ENCODE measurements around the gene NACC1.

NACC1 gene

DNA sequence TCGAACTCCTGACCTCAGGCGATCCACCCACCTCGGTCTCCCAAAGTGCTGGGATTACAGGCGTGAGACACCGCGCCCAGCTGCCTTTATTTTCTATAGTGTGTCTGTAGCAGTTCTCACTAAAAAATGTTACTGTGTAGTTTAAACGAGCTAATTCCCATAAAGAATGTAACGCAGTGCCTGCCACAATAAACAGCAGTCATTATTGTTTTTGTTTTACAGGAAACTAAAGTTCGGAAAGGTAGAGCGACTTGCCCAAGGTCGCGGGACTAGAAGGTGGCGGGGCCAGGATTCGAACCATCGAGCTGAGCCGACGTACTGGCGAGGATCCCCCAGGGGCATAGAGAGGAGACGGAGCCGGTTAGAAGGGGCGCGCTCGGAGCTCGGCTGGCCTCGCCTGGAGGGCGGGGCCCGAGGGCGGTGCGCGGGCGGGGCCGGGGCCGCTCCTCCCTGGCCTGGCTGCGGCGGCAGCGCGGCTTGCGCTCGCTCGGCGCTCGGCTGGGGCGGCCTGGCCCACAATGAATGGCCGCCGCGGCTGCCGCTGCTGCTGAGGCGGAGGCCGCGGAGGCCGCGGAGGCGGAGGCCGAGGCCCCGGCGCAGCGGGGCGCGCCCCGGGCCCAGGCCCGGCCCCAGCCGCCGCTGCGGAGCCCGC lies at the start of gene NACC1:
Gene NACC1, plus strand, starts transcription at position 493 of the 652 bp plus-strand sequence. CDS start 16,944 bp downstream, outside the sequence.
- peak; percentile 91 for DNase-seq (ENCODE audit: low read depth, low spot score)

DNA sequence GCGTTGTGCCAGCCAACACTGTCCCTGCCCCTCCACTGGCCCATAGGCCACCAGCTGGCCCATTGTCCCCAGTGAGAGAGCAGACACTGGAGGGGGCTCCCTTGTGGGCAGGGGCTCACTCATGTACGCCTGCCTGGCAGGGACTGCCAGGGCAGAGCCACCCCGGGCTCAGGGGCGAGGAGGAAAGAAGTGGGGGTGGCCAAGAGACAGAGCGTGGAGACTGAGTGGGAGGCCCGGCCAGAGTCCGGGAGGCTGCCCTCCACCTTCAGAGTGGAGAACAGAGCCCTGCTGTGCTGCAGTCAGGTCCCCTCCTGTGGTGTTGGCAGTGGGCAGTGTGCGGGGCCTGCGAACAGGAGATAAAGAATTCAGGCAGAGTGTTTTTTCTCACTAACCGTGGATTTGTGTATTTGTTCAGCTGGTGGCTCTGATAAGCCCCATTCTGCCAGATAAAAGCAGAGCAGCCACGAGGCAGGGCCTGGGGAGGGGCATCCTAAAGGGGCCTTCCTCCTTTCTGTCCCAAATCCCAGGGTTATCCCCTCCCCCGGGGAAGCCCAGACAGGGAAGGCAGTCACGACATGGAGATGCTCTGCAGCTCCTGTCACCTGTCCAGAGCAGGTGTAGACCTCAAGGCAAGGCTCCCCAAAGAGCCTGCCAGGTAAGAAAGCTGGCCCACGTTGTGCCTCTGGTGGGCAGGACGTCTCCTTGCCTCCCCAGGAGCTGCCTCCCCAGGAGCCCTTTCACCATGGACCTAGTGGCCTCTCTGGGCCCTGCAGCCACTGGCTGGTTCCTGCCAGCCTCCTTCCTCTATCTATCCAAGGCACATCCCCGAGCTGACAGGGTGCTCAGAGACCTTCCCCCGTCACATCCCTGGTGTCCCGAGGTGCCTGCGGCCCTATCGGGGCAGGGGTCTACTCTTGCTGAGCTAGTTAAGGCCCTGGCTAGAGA lies 48.4 kb upstream of the NACC1 start:
- DNase-seq (ENCODE audit: low read depth, low spot score) = no peak

DNA sequence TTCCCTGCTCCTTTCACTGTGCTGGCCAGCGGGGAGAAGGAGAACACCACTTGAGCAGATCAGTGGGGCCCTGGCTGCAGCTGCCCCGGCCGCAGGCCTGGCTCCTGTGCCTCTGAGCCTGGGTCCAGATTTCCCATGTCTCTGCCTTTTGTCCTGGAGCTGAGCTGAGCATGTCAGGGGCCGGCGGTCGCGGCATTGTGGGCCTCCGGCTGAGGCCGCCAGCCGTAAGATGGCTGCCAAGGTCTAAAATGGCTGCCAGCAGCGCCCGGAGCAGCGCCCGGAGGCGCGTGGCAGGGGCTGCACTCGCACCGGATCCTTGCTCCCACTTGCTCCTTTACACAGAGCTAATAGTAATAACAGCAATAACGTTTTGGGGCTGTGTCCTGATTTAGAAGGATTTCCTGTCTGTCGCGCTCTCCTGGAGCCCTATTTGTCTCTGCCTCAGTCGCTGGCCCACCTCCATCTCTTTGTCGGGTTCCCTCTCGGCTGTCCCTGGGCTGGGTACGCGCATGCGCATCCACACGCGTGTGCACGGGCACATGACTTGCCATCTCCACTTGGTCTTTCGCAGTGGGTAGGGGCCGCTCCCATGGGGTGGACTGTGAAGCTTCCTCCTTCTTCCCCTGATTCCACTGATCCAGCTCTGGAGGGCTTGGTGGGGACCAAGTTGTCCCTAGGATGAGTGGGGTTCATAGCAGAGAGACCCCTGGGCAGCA lies 47.5 kb upstream of the NACC1 start:
- no peak for DNase-seq (ENCODE audit: low read depth, low spot score)

DNA sequence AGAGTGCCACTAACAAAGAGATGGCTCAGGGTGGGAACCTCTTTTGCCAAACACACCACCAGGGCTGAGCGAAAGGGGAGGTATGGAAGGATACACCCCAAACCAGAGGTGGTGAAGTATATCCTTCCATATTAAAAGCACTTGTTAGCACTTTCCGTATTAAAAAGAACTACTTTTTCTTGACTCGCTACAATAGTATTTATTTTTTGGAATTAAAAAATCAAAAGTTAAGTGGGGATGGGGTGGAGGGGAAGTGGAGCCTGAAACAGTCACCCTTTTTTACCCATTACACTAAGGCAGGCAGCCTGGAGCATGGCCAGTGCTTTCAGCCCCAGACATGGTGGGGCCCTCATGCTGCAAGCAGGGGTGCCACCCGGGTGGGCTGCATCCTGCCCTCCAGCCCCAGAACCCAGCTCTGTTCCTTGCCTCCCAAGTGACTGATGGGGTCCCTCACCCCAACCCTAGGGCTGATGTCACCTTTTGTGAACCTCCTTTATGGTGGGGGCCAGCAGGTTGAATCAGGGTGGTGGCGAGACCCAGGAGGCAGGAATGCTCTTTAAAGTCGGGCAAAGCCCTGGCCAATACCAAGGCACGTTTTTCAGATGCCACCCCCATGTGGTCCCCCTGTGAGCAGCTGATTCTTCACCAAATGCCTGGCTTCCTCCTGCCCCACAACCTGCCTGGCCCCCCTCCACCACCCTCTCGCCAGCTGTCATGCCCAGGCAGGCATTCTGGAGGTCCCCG lies 46.4 kb upstream of the NACC1 start:
- DNase-seq (ENCODE audit: low read depth, low spot score) = no peak

DNA sequence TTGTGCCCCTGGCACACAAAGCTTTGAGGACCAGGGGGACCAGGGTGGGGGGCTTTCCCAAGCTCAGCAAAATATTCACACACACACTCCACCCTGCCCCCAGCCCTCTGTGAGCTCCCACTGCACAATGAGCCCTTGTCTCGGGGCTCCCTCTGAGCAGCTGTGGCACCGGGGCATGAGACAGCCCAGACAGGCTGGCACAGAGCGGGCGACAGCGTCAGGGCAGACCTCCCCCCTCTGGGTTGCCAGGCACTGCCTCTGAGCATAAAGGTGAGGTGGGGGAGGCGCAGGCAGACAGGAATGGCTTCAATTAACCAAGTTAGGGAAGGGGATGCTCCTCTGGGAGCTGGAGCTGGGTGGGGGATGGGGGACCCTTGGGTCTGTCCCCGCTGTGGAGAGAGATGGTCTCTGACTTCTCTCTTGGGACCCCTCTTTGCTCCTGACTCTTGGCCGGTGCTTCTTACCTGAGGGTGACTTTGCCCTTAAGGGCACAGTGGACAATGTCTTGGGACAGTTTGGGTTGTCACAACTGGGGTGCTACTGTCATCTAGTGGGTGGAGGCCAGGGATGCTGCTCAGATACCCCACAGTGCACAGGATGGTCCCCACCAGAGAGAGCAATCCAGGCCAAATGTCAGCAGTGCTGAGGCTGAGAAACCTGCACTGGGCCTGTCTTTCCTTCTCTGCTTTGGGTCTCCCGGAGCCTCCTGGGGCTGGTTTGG lies 45.7 kb upstream of the NACC1 start:
- DNase-seq (ENCODE audit: low read depth, low spot score) = no peak

DNA sequence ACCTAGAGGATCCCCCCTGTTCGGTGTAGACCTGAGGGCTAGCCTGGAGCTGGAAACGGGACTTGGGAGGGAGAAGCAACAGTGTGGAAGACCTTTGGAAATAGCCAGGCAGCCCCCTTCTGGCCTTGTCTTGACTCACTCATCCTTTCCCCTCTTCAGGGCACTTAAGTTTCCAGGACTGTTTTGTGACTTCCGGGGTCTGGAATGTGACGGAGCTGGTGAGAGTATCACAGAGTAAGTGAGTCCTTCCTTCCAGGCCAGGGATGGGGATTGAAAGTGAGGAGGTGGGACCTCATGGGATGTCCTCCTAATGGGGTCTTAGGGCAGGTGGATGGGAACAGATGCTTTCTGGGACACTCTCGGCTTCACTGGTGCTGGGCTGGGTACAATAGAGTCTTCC lies 44.8 kb upstream of the NACC1 start:
- peak; percentile 46 for DNase-seq (ENCODE audit: low read depth, low spot score)

DNA sequence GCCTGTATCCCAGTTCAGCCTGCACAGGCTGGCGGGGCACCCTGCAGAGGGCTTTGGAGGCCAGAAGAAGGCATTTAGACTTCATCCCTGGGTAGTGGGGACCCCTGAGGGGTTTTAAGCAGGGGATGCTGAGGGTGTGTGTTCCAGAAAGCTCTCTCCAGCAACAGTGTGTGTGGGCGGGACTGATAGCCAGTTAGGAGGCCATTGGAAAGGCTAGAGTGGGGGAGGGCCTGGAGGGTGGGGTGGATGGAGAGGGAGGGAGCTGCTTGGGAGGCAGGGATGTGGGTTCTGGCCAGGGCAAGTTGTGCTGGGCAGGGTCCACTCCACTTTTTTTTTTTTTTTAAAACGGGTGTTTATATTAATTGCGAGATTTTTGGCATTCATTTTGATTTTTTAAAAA lies 43.7 kb upstream of the NACC1 start:
- no peak for DNase-seq (ENCODE audit: low read depth, low spot score)

DNA sequence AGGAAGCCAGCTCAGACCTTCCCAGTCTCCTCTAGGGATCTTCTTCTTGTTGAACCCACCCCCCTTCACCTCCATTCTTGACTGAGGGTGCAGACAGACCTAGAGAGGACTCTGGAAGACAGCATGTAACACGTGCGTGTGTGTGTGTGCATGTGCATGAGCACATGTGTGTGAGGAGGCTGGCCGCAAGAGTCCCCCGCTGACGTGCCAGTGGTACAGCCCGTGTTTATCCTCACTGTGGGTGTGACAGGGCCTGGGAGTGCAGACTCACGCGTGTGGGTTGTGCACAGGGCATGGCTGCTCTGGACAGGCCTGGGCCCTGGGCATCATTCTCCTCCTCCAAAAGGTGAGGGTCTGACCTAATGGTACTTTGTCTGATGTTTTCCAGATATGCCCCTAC lies 41.7 kb upstream of the NACC1 start:
- no peak for DNase-seq (ENCODE audit: low read depth, low spot score)

DNA sequence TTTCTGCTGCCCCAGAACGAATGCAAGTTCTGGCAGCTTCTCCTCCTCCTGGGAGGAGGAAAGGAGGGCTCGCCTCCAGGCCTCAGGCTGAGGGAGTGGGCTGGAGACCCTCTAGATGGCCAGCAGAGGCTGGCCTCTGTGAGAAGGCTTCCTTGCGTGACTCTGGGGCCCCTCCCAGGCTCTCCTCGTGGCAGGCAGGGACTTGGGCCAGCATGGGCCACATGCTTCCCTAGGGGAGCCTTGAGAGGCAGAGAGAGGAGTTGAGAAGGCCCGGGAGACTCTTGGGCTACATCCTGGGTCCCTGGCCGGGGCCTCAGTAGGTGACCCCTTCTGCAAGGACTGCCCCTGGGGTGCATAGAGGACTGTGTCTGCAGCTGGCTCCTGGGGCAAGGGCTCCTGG lies 41.3 kb upstream of the NACC1 start:
- DNase-seq (ENCODE audit: low read depth, low spot score) = no peak

DNA sequence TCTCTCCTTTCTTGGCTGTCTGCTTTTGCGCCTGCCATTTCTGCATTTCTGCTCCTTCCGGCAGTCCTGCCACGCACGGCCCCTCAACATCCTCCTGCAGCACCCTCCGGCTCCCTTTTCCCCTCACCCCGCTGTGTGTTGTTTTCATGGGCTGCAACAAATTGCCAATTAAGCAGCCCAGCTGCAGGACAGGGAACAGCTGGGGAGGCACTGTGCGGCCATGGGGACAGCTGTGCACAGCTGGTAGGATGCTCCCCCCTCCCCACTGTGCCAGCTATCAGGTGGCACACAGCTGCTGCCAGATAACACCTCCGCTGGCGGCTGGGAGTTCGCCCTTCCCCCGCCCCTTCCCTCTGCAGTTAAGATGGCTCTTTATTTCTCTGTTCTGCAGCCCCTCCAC lies 40.8 kb upstream of the NACC1 start:
- no peak for DNase-seq (ENCODE audit: low read depth, low spot score)

DNA sequence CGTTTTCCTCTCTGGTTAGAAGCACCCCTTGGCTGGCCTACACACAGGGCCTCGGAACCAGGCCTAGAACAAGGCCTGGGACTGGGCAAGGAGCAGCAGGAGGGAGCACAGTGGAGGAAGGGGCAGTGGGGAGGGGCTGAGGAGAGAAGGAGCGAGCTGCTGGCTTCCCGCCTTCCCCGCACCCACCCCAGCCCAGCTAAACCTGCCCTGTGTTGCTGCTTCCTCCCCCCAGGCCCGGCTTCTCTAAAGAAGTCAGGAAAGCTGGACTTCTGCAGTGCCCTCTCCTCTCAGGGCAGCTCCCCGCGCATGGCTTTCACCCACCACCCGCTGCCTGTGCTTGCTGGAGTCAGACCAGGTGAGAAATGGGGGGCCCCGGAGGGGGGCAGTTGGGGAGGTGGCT lies 39.7 kb upstream of the NACC1 start:
- no peak for DNase-seq (ENCODE audit: low read depth, low spot score)

DNA sequence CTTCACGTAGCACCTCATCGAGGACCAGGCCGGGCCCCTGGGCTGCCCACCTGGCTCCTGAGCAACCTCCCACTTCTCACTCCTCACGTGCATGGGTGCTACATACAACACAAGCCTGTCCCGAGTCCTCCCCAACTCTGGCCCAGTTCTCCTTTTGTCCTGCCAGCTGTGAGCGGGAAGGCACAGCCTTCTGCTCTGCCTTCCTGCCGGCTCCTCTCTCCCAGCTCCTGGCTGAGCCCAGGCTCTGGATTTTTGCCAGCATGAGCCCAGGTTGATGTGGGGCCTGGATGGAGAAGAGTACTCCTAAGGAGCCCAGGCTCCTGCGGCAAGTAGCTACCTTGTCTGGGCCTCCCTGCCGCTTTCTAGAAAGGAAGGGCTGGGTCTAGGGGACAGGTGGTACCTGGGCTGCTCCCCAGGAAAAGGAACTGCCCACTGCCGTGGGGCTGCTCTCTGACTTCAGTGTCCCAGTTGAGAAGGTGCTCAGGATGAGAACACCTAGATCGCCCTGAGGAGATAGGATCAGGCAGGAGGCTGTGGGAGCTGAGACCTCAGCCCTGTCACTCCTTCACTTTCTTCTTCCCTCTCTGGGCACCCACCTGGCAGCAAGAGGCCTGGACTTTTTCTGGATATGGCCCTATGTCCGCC lies 39.0 kb upstream of the NACC1 start:
- no peak for DNase-seq (ENCODE audit: low read depth, low spot score)

DNA sequence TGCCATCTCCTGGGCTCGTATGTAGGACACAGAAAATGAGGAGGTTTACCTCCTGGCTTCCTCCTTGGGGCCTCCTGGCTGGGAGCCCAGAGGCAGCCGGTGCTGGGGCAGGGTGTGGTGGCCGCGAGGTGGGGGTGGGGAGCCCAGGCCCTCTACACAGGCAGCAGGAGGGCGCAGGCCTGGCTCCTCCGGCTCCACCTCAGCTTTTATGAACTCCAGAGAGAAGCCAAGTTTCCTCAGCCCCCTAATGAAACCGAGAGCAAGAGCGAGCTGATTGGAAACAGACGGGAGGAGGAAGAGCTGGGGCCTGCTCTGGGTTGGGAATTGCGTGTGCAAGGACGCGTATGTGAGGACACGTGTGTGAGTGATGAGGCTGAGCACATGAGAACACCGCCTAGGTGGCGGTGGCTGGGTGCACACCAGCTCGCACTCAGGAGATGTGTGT lies 38.5 kb upstream of the NACC1 start:
- DNase-seq (ENCODE audit: low read depth, low spot score) = no peak

DNA sequence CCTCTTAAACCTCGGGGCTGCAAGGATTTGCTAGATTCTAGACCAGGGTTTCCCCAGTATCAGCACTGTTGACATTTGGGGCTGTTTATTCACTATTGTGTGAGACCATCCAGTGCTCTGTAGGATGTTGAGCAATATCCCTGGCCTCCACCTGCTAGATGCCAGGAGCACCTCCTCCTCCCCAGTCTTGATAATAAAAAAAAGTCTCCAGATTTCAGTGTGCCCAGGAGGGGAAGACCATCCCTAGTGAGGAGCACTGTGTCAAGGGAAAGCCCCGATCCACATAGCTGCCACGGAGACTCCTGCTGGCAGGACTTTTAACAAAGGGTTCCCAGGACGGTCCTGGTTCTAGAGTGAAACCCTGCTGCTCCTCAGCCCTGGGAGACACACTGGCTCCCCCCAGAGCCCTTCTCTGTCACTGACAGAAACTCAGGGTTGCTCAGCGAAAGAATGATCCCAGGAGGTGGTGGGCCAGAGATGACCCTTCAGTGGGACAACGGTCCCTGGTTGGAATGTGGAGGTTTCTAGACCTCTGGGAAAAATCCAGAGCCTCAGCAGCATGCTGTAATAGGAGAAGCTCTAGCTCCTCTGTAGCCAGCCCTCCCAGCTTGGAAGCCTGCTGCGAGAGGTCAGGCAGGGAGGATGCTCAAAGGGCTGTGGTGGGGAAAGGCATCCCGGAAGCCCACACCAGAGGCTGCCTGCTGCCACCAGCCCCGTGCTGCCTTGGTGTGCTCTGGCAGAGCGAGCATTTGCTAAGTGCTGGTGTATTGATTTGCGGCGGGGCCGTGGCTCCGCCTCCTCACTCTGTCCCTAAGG lies 35.7 kb upstream of the NACC1 start:
- DNase-seq (ENCODE audit: low read depth, low spot score) = peak; percentile 87

DNA sequence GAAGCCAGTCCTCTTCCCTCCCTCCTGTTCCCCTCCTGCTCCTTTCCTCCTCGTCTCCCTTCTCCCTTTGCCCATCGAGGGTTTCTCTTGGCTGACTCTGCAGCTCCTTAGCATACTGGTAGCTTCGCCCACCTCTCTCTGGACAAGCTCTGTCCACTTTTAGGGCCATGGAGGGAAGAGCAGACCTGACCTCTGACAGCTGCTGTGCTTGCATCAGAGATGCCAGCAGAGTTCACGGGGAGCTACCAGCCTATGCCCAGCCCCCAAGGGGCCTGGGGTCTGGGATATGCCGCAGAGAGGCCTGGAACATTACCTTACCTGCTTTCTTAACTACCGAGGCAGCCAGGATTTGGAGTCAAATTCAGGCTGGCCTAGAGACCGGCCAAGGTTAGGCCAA lies 35.1 kb upstream of the NACC1 start:
- no peak for DNase-seq (ENCODE audit: low read depth, low spot score)

DNA sequence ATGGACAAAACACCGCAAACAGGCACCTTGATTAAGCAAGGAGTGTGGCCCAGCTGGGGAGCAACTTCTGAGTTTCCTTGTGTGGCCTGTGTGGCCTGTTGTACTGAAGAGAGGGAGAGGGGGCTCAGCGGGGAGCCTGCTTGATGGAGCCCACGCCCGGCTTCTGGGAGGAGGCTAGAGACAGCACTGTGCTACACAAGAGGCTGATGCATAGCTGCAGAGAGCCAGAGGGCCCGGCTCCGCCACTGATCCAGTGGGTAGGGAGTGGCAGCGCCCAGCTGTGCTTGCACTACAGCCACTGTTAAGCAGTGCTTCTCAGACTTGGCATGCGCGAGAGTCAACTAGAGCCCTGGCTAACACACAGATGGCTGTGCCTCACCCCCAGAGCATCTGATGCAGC lies 34.4 kb upstream of the NACC1 start:
- no peak for DNase-seq (ENCODE audit: low read depth, low spot score)

DNA sequence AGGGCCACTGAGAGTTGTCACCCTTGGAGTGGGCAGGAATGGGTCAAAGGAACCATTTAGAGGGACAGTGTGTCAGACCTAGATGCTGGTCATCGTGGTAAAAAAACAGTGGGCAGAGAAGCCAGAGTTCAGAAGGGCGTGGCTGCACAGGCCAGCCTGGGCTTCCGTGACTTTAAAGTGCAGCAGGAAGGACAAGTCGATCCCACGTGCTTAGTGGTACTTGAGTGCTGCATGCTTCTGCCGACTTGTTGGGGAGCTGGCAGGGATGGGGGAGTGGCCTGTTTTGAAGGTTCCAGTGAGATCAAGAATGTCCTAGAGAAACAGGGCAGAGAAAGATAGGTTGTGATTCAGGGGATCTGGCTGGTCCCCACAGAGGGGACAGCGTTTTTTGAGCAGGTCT lies 32.4 kb upstream of the NACC1 start:
- DNase-seq (ENCODE audit: low read depth, low spot score) = no peak

DNA sequence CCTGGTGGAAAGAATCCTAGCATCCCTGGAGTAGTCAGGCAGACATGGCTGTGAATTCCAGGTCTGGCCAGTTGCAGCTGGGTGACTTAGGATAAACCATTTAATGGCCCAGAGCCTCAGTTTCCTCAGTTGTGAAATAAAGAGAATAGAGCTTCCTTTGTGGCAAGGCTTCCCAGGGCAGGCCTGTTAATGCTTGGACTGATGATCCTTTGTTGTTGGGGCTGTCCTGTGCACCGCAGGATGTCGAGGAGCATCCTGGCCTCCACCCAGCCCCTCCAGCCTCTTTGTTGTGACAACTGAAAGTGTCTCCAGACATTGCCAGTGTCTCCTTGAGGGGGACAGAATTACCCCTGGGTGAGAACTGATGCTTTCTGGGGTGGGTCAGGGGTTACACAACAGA lies 31.7 kb upstream of the NACC1 start:
- no peak for DNase-seq (ENCODE audit: low read depth, low spot score)

DNA sequence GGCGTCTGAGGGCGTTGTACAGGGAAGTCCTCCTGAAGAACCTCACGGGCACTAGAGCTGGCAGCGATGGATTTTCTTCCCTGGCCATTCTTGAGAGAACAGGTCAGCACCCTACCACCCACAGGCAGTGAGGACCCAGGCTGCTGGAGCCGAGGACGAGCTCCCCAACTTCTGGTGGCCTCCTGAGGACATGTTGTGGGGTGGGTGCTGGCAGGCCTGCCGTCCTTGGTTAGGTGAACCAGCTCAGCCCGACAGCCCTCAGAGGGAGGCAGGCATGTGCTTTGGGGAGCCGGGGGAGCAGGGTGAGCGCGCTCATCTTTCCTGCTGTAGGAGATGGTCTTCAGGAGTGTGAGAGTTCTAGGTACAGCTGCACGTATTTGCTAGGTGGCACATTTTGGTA lies 30.8 kb upstream of the NACC1 start:
- no peak for DNase-seq (ENCODE audit: low read depth, low spot score)
